Sigmoid colon (tissue), 7 donors: ENCODE measurements around the gene PDLIM4. TPM values are rescaled to one million over a fixed set of nuclear protein-coding genes. Genes with fewer than 3 reads are reported as not detected.

Source experiments
- DNase-seq: peaks from one replicate; pipeline ENCODE4 v3.0.0-alpha.2; 2019
- H3K27ac ChIP-seq, 4 donors: fragments of 200-600 bp; sonication (generic); one replicate each; pipeline ENCODE4 v1.5.1; 2016 to 2019; ENCODE audit warnings: mild to moderate bottlenecking in 1 of 4
- H3K27me3 ChIP-seq, 3 donors: fragments of 200-600 bp; sonication (generic); one replicate each; pipeline ENCODE4 v1.5.1; 2019; ENCODE audit warnings: mild to moderate bottlenecking in 1 of 3
- H3K36me3 ChIP-seq, 4 donors: fragments of 200-600 bp; sonication (generic); one replicate each; pipeline ENCODE4 v1.5.1; 2016 to 2019
- H3K4me1 ChIP-seq, 4 donors: fragments of 200-600 bp; sonication (generic); one replicate each; pipeline ENCODE4 v1.5.1; 2017 to 2019
- H3K4me3 ChIP-seq, 4 donors: fragments of 200-600 bp; sonication (generic); one replicate each; pipeline ENCODE4 v1.5.1; 2017 to 2019; ENCODE audit warnings: mild to moderate bottlenecking in 2 of 4, moderate library complexity in 1 of 4
- H3K9me3 ChIP-seq, 4 donors: fragments of 200-600 bp in 3 of 4; sonication (generic) in 3 of 4; one replicate each; pipeline versions ENCODE4 v1.5.1 to v1.6.1; 2013 to 2019
- CTCF ChIP-seq, 4 experiments: fragments of 450-650 bp in 3 of 4; fragments of 200-600 bp in 1 of 4; IDR thresholded peaks; one replicate each; pipeline ENCODE4 v1.5.1; 2016 to 2019; ENCODE audit warnings: antibody characterized with exemption in 4 of 4, mild to moderate bottlenecking in 3 of 4, moderate library complexity in 2 of 4
- EP300 ChIP-seq, 4 donors: sonication (generic); formaldehyde crosslinking; IDR thresholded peaks; one replicate each; pipeline ENCODE4 v1.6.1; 2017; ENCODE audit warnings: antibody characterized with exemption in 4 of 4
- POLR2A ChIP-seq, 2 donors: fragments of 450-650 bp; IDR thresholded peaks; one replicate each; pipeline ENCODE4 v1.6.1; 2016; ENCODE audit warnings: antibody characterized with exemption in 2 of 2, mild to moderate bottlenecking in 2 of 2, moderate library complexity in 2 of 2
- POLR2AphosphoS5 ChIP-seq, 4 donors: sonication (generic); formaldehyde crosslinking; IDR thresholded peaks; one replicate each; pipeline ENCODE4 v1.6.1; 2017; ENCODE audit warnings: antibody characterized with exemption in 4 of 4
- WGBS, 2 donors: extraction: QIAGEN DNeasy Blood & Tissue Kit; methylation state at CpG; one replicate each; pipeline ENCODE4 v1.1.7; 2013; 5-methylcytosine and 5-hydroxymethylcytosine counted together
- intact Hi-C: fragments of 100-400 bp; cut with DNase I; formaldehyde crosslinking; loops from one replicate; pipeline ENCODE4 v1.15.1; 2023
- polyA plus RNA-seq, 3 donors: library from polyadenylated mRNA; stranded (reverse); fragments of 200-250 nt; gene quantifications; one replicate each; pipeline ENCODE4 v1.2.3, GENCODE V29; 2013
- total RNA-seq, 4 donors: library from RNA; depleted of rRNA; stranded (reverse); fragments of >200 nt; gene quantifications; one replicate each; pipeline ENCODE4 v1.1.0, GENCODE V29; 2016
- donor health status: healthy with polysubstance abuse.
- donor health status: Bipolar disorder and iron deficiency.
- donor health status: healthy.

PDLIM4 gene
- total and polyA plus RNA-seq, 7 donors: 2.1 to 133 (median 38.2) TPM

DNA sequence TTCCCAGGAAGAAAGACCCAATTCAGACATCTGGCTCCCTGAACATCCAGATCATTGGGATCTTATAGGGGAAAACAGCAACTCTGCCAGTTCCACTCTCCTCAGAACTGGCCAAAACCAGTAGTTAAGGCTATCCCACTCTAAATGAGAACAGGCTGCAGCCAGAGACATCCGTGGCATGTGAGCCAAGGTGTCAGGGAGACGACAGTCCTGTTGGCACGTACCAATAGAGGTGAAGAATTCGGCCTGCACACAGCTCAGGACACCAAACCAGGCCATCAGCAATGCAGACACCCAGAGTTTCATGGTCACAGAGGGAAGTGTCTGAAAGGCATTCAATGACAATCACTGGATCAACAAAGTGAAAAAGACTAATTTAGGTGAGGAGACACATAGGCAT lies 39.2 kb upstream of the PDLIM4 start:
- intact Hi-C loops: no loop called here
- Histone ChIP-seq H3K9me3 (no peaks in the 10 kb centered on the region), H3K27me3 (no peaks in the 10 kb centered on the region), H3K27ac (peak overlapping the region in 2 of 4 donors; percentile 87 to 90), H3K36me3 (peaks cover under 1 to 23% (median 15%) of the 10 kb centered on the region in 4 donors), H3K4me1 (peaks cover 0 to 70% (median 56%) of the 10 kb centered on the region in 4 donors), H3K4me3 (no peak overlapping the region)
- DNase-seq: no peak
- WGBS, 2 donors: 95 to 97% methylated on average over 4 of the region's 4 CpGs
- no peak for TF ChIP-seq CTCF (IDR thresholded peaks at IDR 0.05)
- TF ChIP-seq EP300 (IDR thresholded peaks at IDR 0.05): no peak
- no peak for TF ChIP-seq POLR2A (IDR thresholded peaks at IDR 0.05)
- TF ChIP-seq POLR2AphosphoS5 (IDR thresholded peaks at IDR 0.05): no peak

- H3K4me1 ChIP-seq: peaks cover 0 to 79% (median 62%) of the 10 kb centered on the region in 4 donors
- DNase-seq: no peak
- peaks cover 0 to 17% (median 9%) of the 10 kb centered on the region in 4 donors for H3K36me3 ChIP-seq
- intact Hi-C loops: no loop called here
- 90 to 91% methylated on average over 6 of the region's 6 CpGs for WGBS, 2 donors
- H3K27ac ChIP-seq: peak overlapping the region; percentile 33 to 92 (median 88)
- no peaks in the 10 kb centered on the region for H3K27me3 ChIP-seq
- TF ChIP-seq CTCF (IDR thresholded peaks at IDR 0.05): no peak
- no peak for TF ChIP-seq POLR2A (IDR thresholded peaks at IDR 0.05)
- no peak for TF ChIP-seq POLR2AphosphoS5 (IDR thresholded peaks at IDR 0.05)
- no peak for TF ChIP-seq EP300 (IDR thresholded peaks at IDR 0.05)
- H3K4me3 ChIP-seq: no peak overlapping the region
- no peaks in the 10 kb centered on the region for H3K9me3 ChIP-seq
Measured at GRCh38 chr5:132219289-132219970, 38.1 kb upstream of the PDLIM4 start.

DNA sequence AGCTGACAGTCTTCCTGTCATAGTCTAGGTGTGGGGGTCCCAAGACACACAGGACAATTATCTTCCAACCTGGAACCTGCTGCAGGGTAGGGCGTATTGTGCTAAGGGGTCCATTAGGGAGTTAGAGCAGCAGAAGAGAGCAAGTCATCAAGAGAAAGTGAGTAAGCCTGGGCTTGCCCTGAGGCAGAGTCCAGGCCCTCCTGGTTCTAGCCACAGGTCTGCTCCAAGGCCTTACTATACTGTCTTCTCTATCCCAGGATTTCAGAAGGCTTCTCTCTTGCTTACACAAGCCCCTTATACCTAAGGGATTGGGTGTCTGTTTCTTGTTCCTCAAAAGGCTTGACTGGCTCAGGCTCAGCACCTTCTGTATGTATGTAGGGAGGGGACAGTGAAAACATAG lies 37.5 kb upstream of the PDLIM4 start:
- 88 to 94% methylated on average over 1 of the region's 1 CpG for WGBS, 2 donors
- TF ChIP-seq EP300 (IDR thresholded peaks at IDR 0.05): no peak
- Histone ChIP-seq H3K9me3 (no peaks in the 10 kb centered on the region), H3K4me3 (no peak overlapping the region), H3K27ac (peak overlapping the region; percentile 33 to 92 (median 88)), H3K4me1 (peaks cover 0 to 79% (median 62%) of the 10 kb centered on the region in 4 donors), H3K36me3 (peaks cover 0 to 17% (median 9%) of the 10 kb centered on the region in 4 donors), H3K27me3 (no peaks in the 10 kb centered on the region)
- intact Hi-C loops: no loop called here
- DNase-seq: no peak

DNA sequence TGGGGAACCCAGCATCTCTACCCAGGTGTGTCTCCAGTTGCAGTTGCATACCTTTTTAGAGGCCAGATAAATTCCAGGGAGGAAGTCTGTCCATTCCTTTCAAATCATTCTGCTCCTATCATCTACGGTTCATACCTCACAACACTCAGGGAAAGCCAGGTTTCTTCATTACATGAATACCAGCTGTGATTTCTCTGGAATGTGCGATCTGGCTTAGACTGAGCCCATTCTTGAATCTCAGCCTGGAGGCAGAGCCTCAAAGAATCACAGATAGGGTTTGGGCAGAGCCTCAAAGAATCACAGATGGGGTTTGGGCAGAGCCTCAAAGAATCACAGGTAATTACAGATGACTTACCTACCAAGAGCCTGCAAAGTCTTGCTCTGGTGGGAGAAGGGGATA lies 37.0 kb upstream of the PDLIM4 start:
- Histone ChIP-seq H3K9me3 (no peaks in the 10 kb centered on the region), H3K4me1 (peaks cover 0 to 79% (median 64%) of the 10 kb centered on the region in 4 donors), H3K36me3 (peaks cover 0 to 17% (median 9%) of the 10 kb centered on the region in 4 donors), H3K27ac (peak overlapping the region; percentile 33 to 92 (median 88)), H3K4me3 (no peak overlapping the region), H3K27me3 (no peaks in the 10 kb centered on the region)
- TF ChIP-seq EP300 (IDR thresholded peaks at IDR 0.05): no peak
- intact Hi-C loops: no loop called here
- WGBS, 2 donors: 81 to 97% methylated on average over 2 of the region's 2 CpGs
- peak; percentile 42 for DNase-seq

GRCh38 chr5:132221781-132222648 lies 35.5 kb upstream of the PDLIM4 start:
- no peaks in the 10 kb centered on the region for H3K9me3 ChIP-seq
- H3K4me3 ChIP-seq: no peak overlapping the region
- 75 to 85% methylated on average over 7 of the region's 7 CpGs for WGBS, 2 donors
- no peaks in the 10 kb centered on the region for H3K27me3 ChIP-seq
- H3K36me3 ChIP-seq: peaks cover 0 to 10% (median 7%) of the 10 kb centered on the region in 4 donors
- DNase-seq: peak; percentile 94
- intact Hi-C loops: no loop called here
- H3K27ac ChIP-seq: peak overlapping the region; percentile 74 to 92 (median 88)
- peaks cover 0 to 88% (median 79%) of the 10 kb centered on the region in 4 donors for H3K4me1 ChIP-seq
- TF ChIP-seq EP300 (IDR thresholded peaks at IDR 0.05) (peak in 3 of 4 donors; percentile 44 to 73 (median 61)), POLR2AphosphoS5 (IDR thresholded peaks at IDR 0.05) (peak; percentile 67 to 84 (median 82)), CTCF (IDR thresholded peaks at IDR 0.05) (no peak)
